Activated CD4-positive, CD25-positive, alpha-beta regulatory T cell (primary cell): ENCODE results near the gene RPS14.
A peak's percentile ranks its signal among the peaks of the same experiment; 100 is the strongest.

ENCODE experiments used
- DNase-seq, 4 experiments: peaks; one replicate each; lab custom pipeline; 2025; lab: John Stamatoyannopoulos, UW

The RPS14 gene

DNA sequence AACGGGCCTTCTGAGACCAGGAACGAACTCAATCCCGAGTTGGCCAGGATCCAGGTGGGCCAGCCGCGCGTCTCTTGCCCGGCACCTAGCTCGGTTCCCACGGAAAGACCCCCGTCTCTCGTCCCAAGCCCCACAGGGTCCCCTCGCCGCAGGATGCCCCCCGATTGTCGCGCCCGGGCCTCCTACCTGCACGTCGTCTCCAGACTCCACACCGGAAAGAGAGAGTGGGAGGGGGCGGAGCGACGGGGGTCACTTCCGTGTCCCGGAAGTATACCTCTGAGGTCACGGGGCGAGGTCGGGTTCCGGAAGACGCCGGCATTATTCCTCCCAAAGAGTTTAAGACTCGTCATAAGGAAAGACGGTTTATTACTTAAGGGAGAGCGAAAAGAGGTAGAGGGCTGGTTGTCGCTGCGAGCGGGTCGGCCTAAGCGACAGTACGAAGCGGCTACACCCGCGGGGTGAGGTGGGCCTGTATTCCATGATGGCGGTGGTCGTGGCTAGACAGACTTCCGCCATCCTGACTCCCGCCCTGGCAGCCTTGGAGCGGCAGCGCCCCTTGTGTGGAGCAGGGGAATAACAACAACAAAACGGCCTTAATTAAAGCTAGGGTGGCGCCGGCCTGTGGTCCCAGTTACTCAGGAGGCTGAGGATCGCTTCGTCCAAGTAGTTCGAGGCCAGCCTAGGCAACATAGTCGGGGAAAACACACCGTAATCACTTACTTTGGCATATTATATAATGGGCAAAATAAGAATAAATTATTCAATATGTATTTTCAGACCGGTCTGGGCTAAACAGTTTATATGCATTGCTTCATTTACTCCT, at the start of gene RPS14:
Gene RPS14 (minus strand): TSS at position 223 of the 823 bp plus-strand sequence. CDS start 2,006 bp downstream, outside the sequence.
- peak; percentile 85 to 90 (median 89) for DNase-seq

DNA sequence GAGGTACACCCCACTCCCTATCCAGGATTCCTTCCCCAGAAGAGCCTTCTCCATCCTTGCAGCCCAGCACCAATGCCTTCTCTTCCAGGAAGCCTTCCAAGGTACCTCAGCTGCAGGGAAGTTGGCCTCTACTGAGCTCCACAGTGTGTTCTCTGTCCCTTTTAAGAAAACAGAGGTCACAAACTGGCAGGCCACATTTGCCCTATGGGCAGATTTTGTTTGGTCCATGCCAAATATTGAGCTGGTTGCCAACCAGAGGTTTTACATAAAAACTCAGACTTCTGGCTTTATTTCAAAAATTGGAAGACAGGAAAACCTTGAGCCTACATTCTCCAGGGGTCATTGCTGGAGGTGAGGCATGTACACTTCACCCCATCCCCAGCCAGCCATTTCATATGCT, 49.4 kb upstream of the RPS14 start:
- DNase-seq = no peak

DNA sequence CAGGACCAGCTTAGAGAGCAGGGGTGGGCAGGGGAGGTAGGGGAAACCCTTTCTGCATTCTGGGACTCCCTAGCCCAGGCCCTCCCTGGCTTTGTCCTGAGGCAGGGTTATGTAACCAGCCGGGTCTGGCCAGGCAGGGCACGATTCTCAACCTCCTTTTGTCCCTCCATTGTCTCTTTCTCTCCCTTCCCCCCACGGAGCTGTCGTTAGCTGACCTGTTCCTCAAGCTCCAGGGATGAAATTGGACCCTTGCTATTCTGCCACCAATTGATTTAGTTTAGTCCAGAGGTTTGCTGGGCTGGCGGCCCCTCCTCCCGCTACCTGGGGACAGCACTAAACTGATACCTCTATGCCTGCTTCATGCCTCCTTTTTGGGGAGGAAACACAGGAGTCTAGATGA, 49.0 kb upstream of the RPS14 start:
- DNase-seq = no peak

DNA sequence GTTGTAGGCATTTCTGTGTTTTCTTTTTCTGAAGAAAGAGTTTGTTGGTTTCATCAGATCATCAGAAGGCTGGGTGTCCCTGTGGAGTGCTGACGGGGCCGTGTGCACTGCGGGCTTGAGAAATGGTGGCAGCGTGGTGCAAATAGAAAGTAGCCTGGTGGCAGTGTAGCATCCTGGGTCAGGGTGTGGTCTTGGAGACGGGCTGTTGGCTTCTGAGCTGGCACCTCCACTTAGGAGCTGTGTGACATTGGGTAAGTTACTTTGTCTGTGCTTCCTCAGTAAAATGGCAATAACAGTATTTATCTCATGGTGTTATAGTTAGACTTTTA, 48.4 kb upstream of the RPS14 start:
- no peak for DNase-seq

DNA sequence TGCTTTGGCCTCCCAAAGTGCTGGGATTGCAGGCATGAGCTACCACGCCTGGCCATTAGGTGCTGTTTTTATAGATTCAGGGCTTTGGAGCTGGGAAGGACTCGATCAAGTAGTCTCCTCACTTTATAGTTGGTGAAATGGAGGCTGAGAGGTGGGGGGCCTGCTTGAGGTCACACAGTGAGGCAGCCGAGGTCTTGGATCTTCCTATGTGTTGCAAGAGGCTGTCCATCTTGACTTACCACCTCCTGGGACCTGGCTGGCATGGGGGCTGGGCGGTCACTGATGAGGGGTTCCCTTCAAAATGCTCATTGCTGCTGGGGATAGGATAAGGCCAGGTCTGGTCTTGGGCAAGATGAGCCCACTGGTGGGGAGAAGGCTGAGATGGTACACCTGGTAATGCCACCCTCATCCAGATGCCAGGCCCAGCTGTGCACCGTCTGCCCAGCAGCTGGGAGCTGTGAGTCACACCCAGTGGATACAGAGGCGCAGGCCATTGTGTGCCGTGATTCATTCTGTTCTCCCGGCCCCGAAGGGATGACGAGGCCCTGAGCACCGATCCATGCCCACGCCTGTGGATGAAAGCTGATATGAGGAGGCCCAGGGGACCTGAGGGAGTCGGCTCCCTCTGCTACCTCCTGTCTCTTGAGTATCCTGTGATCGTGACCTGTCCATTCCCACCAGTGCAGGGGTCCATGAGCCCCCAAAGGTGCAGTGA, 47.9 kb upstream of the RPS14 start:
- DNase-seq = no peak

DNA sequence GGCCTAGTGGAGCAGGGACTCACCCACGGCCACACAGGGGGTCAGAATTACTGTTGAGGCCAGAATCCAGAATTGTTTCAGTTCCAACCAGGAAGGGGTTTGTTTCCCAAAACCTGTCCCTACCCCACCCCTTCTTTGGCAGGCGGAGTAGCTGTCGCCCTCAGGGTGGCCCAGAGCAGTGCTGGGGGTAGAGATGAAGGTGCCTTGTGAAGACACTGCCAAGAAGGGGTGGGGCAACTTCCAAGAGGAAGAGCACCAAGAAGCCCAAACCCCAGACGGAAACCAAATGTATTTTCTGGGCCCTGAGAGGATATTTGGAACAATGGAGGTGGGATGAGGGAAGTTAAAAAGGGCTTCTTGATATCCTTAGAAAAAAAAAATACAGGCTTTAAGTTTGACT, 47.0 kb upstream of the RPS14 start:
- no peak for DNase-seq

DNA sequence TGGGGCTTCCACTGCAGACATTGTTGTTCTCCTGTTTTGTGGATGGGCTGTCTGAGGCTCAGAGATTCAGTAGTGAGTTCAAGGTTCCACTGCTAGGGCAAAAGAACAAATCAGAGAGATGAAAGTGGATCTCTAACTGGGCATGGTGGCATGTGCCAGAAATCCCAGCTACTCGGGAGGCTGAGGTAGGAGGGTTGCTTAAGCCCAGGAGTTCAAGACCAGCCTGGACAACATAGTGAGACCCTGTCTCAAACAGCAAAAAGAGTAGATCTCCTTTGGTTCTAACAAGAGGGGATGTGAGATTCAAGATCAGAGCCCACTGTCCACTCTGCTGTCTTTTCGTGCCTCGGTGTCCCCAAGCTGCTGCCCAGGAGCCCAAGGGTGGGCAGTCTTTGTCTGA, 46.6 kb upstream of the RPS14 start:
- no peak for DNase-seq

DNA sequence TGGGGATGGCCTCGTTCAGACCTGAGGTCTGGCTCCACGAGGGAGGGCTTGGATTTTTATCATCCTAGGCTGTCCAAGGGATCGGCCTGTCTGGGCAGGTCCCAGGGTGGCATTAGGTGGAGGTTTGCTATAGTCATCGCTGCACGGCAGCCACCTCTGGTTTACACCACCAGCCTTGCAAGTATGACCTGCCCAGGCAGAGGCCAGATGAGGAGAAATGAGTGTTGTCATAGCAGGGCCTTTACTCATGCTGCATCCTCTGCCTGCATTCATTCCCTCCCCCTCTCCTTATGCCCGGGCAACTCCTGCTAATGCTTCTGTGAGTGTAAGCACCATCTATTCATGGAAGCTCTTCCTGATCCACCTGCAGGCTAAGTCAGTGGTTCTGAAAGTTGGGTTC, 43.1 kb upstream of the RPS14 start:
- no peak for DNase-seq

DNA sequence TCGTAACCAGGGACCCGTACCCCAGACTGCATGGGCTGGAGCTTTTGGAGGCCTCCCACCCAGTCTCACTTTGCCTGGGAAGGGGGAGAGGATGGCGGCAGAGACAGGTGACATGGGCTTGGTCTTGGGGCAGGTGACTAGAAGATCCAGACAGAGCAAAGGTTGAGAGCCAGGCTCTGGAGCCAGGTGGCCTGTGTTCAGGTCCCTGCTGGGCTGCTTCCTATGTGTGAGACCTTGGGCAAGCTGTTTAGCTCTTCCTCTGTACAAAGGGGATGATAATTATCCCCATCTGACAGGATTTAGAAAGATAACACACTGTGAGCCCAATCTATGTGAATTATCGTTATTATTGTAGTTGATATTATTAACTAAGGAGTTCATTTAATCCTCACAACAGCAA, 42.3 kb upstream of the RPS14 start:
- no peak for DNase-seq

DNA sequence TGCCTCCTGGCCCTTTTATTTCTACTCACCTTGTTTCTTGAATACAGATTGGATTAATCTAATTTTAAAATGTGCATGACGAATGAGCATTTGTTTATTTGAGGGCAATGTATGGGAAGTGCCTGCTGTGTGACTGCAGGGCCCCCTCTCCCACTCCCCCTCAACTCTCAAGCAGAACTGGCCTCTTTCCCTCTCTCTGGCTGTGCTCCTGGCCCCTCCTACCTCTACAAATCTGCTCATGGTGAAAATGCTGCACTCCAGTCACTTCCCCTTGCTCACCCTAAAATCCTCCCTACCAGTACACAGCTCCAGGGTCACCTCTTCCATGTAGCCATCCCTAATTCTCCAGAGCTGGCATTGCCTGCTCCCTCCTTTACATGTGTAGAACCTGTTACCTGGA, 41.2 kb upstream of the RPS14 start:
- DNase-seq = no peak

DNA sequence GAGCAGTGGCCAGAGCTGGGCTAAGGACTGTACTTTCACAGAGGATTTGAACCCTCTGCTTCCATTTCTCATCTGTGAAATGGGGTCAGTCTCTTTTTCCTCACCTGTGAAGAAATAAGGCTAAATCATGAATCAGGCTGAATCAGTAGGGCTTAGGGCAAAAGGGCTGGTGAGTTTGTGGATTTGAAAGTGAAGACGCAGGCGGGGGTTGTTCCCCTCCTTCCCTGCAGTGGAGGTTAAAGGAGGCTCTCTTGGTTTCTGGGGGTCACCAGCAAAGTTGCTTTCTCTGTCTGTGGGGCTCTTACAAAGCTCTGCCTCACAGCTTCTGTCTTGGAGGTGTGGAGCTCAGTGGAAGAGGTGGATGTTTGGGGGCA, 40.7 kb upstream of the RPS14 start:
- DNase-seq = no peak

DNA sequence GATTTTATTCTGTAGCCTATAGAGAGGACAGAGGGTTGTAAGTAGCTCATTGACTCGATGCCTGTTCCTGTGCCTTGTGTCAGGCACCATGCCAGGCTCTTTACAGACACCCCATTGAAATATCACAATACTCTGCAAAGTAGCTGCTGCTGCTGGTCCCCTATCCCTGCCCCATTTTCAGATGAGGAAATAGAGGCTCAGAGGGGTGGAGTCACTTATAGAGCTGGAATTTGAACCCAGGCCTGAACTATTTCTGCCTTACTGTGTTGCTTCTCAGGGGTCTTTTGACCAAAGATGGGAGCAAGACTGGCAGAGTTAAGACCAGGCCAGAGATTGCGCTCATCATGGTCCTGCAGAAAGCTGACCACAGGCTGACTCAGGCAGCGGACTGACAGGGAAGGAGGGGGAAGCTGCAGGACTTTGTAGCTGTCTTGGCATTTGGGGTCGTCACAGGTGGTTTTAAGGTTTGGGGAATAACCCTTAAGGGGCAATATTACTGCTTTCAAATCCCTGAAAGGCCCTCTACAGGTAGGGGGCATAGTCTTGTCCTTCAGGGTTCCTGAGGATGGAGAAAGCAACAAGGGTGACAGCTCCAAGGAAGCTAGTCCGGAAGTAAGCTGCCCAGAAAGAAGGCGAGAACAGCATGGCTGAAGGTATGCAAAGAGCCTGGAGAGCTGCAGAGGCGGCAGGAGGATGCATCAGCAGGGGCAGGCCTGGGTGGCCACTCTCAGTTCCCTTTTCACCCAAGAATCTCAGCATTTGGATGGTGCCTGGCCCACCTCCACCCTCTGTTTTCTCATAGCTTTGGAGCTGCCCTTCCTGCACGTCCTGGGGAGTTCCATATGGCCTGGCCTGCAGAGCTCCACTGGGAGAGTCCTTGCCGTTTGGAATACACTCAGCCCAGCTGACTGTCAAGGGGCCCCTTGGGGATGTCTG, 40.1 kb upstream of the RPS14 start:
- no peak for DNase-seq

DNA sequence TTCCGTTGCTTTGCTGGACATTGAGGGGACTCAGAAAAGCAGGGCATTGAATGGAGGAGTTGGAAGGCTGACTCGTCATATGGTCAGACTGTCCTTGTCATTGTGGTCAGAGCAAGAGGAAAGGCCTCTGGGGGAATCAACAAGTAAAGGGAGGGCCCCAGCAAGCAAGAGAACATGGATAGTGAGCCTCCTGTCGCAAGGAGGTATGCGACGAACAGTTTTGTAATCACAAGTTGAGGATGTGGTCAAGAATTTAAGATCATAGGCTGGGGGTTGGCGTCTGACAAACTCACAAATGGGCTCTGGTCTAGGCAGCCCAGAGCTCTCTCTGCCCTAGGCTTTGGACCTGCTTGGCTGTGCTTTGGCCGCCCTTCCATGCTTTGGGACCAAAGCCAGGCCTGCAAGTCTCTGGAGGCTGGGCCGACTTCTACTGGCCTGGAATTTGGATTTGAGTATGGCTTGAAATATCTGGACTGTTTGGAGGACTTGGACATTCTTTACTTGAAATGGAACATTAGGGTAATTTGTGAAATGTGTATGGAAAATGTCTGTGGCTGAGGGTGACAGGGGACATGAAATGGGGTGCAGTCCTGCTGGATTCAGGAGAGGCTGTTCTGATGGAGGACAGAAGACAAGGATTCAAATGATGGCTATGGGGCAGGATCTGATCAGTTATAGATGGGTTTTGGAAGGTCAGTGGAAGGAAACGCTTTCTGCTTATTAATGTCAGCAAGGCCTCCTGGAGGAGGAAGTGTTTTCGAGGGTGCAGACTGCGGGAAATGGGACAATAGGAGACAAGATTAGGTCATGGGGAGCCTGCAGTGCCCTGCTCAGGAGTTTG, 39.2 kb upstream of the RPS14 start:
- DNase-seq = no peak

DNA sequence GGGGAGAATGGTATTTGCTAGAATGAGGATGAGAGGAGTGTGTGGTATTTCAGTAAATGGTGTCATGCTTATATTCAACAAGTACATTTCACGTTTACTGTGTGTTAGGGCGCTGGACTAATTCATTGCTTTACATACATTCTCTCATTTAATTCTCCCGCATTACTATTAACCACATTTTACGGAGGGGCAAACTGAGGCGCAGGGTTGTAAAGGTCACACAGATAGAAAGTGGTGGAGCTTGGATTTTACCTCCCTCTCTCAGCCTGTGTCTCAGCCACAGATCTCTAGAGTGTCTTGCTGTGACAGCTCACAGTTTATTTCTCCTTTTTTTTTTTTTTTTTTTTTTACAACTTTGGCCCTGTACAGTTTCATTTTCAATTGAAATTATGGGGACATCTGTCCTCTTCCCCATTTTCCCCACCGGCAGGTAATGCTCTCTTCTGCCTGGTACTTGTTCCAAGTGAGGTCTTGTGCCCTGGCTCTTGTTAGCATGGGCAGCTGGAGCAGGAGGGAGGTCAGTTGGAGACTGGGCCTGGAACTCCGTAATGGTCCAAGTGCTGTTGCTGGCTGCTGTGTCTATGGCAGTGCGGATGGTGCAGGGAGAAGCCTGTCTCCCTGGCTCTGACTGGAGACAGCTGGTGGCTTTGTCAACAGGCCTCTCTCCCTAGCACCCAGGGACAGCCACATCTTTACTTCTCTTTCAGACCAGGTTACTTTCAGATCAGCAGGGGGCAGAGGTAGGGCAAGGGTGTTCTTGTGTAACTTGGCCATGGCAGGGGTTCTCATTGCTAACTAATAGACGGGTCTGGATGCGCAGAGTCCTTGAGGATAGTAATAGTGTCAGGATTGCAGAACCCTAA, 37.9 kb upstream of the RPS14 start:
- no peak for DNase-seq

DNA sequence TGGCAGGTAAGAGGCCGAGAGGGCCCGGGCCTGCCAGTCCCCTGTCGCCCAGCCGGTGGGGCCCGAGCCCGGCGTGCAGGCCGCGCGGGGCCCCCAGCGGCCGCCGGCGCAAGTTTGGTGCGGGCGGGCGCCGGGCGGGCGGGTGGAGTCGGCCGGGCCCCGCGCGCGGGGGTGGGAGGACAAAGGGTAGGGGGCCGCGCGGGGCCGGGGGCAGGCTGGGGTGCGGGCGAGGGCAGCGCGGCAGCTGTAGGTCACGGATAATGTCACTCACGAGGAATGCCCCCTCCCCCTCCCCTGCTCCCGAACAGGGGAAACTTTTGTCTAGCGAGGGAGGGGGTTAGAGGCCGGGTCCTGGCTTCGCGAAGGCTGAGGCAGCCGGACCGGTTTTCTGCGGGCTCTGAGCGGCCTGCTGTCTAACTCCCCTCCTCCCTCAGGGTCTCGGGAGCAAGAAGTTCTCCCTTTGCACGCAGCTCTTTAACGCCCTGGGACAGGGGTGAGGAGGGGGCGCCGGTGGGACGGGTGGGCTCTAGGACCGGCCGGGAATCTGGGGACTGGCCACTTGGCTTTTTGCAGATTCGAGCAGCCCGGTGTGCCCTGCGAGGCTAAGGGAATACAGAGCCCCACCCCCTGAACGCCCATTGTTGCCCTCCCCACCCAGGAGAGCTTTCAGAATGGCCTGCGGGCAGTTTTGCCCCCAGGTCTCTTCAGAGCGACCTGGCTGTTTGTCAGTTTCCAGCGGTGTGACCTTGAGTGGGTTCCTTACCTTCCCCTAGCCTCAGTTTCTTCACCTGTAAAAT, 37.1 kb upstream of the RPS14 start:
- peak in 2 of 4 experiments; percentile 17 to 25 for DNase-seq

DNA sequence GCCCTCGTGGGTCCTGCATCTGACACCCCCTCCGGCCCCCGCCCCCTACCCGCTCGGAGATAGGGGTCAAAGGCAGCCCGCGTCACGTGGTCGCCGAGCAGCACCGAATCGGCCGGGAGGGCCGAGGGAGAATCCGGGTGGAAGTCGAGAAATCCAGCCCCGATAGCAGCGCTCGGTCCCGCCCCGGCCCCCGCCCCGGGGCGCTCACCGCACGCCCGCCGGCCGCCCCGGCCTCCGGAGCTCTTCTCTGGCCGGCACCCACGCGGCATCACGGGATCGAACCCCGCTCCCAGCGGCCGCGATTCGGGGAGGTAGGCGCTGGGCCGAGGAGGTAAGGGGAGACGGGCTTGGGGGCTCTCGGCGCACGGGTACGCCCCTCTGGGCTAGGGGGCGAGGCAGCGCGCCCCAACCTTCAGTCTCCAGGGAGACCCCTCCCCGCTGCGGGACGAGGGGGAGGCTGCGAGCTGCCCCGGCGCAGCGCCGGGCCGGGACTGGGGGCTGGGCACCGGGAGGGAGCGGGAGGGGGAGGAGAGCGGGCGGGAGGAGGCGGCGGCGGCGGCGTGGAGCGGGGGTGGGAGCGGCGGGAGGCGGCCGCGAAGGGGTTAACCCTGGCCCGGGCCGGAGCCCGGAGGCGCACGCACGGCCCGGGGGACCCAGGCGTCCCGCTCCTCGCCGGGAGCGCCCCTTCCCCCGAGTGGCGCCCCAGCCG, 36.3 kb upstream of the RPS14 start:
- no peak for DNase-seq

DNA sequence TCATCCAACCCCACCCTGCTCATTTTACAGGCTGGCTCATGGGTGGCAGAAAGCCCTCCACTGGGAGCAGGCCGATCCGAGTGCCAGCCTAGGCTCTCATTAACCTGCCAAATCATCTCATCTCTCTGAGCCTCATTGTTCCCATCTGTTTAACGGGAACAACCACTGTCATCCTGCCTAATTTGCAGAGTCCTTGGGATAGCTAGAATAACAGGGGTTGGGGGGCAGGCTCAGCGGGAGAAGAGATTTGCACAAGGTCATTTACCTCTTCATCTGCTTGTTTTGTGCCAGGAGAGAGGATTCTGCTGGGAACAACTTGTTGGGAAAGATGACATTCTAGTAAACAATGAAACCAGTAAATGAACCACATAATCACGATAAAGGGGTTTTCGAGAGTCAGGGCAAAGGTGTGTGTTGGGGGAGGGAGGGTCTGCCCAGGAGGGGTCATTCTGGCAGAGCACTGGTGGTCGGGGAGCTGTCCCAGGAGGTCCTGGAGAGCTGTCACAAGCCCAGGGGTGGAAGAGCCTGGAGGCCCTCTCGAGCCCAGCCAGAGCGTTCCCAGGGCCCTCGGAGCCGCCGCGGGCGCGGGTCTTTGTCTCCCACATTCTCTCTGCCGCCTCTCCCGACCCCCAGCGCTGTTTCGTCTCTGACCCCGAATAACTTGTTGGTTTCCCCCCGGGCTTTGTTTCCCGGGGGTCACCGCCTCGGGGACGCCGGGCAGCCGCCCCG, 35.6 kb upstream of the RPS14 start:
- no peak for DNase-seq

DNA sequence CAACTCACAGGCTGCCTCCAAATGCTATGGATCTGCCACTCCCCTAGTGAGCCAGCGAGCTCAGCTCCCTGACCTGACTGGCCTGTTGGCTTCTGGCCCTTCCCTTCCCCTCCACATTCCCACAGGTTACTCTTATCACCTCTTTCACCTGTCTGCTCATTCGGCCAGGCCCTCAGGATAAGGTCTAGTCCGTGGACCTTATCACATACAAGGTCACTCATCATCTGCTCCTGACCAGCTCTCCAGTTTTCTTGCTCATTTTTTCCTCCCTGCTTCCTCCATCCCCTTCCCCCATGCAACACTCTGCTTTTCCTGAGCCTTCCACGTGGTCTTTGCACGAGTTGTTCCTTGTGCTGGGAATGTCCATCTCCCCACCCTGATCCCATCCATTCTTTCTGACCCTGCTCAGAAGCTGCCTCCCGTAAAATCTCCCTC, 32.5 kb upstream of the RPS14 start:
- DNase-seq = no peak

DNA sequence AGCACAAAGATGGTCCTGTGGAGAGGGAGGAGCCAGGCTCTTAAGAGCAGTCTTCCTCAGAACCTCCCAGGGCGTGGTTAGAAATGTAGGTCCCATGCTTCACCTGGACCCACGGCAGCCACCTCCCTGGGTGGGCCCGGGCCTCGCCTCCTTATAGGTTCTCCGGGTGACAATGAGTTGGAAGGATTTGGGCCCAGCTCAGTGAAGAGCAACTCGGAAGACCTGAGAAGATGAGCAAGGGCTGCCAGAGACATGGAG, 32.1 kb upstream of the RPS14 start:
- no peak for DNase-seq
